ENCODE data around the gene EMCN.
"Not testable (repeated sequence)": the region's sequence is repeated elsewhere in the genome, so short reads cannot be mapped to it uniquely, and the experiment has no call there.

Gene EMCN

GRCh38 chr4:100489305-100489704 lies 28.5 kb downstream of the EMCN start:
- no peak for DNase-seq

GRCh38 chr4:100486496-100486895 lies 31.3 kb downstream of the EMCN start:
- peak; percentile 75 for DNase-seq

- no peak for DNase-seq
Observed at GRCh38 chr4:100483796-100484195, 34.0 kb downstream of the EMCN start.

GRCh38 chr4:100479971-100480370 lies 37.9 kb downstream of the EMCN start:
- DNase-seq = no peak

GRCh38 chr4:100469555-100469954 lies 48.3 kb downstream of the EMCN start:
- DNase-seq = no peak

- DNase-seq = no peak
Observed at GRCh38 chr4:100466501-100466900, 51.3 kb downstream of the EMCN start.

GRCh38 chr4:100461807-100462605 lies 55.8 kb downstream of the EMCN start:
- DNase-seq = no peak

GRCh38 chr4:100450449-100450848 lies 67.4 kb downstream of the EMCN start:
- no peak for DNase-seq

GRCh38 chr4:100431416-100431815 lies 86.4 kb downstream of the EMCN start:
- no peak for DNase-seq

- DNase-seq = no peak
Observed at GRCh38 chr4:100430451-100430850, 87.4 kb downstream of the EMCN start.

- no peak for DNase-seq
Observed at GRCh38 chr4:100429616-100430015, 88.2 kb downstream of the EMCN start.

GRCh38 chr4:100428051-100428450 lies 89.8 kb downstream of the EMCN start:
- DNase-seq = peak; percentile 44

- no peak for DNase-seq
Observed at GRCh38 chr4:100424376-100424775, 93.4 kb downstream of the EMCN start.

GRCh38 chr4:100422894-100423293 lies 94.9 kb downstream of the EMCN start:
- no peak for DNase-seq

- peak; percentile 51 for DNase-seq
Observed at GRCh38 chr4:100421361-100421978, 96.4 kb downstream of the EMCN start.

GRCh38 chr4:100420571-100420970 lies 97.3 kb downstream of the EMCN start:
- DNase-seq = no peak

GRCh38 chr4:100417565-100417964 lies 100.3 kb downstream of the EMCN start:
- DNase-seq = peak; percentile 31

- DNase-seq = peak; percentile 25
Observed at GRCh38 chr4:100414016-100414790, 103.6 kb downstream of the EMCN start.

GRCh38 chr4:100391863-100392262 lies 126.0 kb downstream of the EMCN start:
- DNase-seq = no peak

- no peak for DNase-seq
Observed at GRCh38 chr4:100391086-100391485, 126.7 kb downstream of the EMCN start.

GRCh38 chr4:100386270-100386669 lies 131.6 kb downstream of the EMCN start:
- DNase-seq = no peak

GRCh38 chr4:100380401-100380800 lies 137.4 kb downstream of the EMCN start:
- not testable (repeated sequence) for DNase-seq

GRCh38 chr4:100379583-100380105 lies 138.2 kb downstream of the EMCN start:
- DNase-seq = peak; percentile 3
